HG03025 (cell line): ENCODE data around the gene MUL1.
"Not testable (repeated sequence)": the region's sequence is repeated elsewhere in the genome, so short reads cannot be mapped to it uniquely, and the experiment has no call there.

ENCODE experiments used
- ATAC-seq: cut with Tn5 transposase; IDR thresholded peaks from one replicate; pipeline ENCODE4 v1.9.1; 2021; ENCODE audit warnings: mild to moderate bottlenecking, moderate library complexity; ENCODE audit not compliant: unreplicated experiment, low FRiP score

Gene MUL1

DNA sequence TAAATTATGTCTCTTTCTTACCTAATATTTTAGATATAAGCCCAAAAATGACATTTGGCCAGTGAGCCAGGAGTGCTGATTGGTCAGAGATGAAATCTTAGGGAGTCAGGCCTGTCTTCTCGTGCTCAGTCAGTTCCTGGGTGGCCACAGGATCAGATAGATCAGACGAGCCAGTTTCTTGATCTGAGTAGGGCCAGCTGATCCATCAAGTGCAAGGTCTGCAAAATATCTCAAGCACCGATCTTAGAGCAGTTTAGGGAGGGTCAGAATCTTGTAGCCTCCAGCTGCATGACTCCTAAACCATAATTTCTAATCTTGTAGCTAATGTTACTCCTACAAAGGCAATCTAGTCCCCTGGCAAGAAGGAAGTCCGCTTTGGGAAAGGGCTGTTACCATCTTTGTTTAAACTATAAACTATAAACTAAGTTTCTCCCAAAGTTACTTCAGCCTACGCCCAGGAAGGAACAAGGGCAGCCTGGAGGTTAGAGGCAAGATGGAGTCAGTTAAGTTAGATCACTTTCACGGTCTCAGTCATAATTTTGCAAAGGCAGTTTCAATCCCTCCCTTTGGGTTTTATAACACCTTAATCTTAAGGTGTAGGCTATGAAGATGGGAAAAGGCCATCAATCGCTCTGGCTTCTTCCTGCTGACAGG, 11.8 kb upstream of the MUL1 start:
- ATAC-seq, result not testable (repeated sequence)

DNA sequence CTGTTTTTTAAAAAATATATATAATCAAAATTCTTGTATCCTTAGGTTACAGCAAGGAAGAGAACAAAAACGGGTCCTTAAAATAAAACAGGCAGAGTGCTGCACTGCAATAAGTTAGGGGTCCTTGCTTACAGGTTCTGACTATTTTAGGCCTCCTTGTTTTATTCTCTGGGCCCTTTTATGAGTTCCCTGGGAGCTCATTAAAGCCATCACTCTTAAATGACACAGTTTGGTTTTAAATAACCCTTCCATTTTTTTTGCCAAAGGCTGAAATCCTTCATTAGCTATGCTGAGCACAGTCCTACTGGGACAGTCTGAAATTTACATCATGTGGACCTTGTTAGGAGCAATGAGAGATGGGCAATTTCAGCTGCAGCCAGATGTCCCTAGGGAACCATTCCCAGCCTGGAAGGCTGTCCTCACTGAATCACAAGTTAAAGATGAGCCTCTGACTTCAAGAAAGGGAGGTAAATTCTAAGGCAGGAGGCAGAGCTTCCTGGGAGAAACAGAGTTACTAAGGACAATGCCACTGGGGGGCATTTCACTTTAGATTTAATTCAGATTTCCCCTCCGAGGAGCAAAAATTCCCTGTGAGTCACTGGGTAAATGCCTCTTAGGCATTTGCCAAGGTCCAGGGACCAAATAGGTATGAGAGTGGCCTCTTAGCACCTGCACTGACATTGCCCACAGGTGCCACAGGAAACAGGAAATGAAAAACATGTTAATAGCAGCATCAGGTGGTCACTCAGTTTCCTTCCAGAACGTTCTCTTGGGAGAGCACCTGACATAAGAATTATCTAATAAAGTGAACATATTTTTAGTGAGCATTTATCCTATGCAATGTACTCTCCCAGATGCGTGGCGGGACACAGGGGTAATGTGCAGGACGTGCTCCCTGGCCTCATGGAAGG, 3.8 kb upstream of the MUL1 start:
- ATAC-seq, result no peak

DNA sequence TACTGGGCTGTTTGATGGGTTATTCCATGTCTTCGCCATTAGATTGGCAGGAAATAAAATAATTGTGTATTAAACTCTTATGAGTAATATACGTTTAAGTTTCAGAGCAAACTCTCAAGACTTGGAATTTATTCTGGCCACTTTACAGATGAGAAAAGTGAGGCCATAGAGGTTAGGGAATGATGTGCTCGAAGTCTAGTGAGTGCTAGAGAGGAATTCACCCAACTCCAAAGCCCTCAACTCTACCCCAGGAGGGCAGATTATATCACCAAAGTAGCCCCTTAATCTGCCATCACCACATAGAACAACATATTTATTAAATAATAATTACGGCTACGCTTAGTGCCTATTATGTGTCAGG, 440 bp upstream of the MUL1 start:
- ATAC-seq, result no peak

DNA sequence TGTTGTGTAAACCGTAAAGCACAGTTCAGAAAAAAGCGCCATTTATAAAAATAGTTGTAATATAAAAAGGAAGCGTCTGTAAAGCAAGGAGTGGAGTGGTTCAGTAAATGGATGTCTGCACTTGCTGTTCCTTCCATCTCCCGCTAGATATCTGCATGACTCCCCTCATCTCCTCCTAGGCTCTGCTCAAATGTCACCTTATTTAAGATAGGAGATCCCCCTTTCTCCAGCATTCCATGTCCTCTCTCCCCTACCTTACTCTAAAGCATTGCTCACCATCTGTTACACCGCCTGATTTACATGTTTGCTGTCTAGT, 745 bp downstream of the MUL1 start:
- ATAC-seq, result no peak

DNA sequence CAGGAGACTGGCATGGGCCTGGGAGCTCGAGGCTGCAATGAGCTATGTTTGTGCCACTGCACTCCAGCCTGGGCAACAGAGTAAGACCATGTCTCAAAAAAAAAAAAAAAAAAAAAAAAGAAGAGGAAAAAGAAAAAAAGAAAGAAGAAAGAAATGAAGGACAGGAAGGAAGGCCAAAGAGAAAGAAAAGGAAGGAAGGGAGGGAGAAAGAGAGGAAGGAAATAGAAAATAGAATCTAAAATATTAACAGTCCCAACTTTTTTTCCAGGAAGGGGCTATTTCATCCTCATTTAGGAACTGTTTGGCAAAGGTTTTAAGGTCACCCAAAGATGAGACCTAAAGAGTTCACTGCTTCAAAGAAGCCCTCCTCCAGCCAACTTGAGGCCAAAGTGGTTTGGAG, 2.5 kb downstream of the MUL1 start:
- ATAC-seq, result no peak

DNA sequence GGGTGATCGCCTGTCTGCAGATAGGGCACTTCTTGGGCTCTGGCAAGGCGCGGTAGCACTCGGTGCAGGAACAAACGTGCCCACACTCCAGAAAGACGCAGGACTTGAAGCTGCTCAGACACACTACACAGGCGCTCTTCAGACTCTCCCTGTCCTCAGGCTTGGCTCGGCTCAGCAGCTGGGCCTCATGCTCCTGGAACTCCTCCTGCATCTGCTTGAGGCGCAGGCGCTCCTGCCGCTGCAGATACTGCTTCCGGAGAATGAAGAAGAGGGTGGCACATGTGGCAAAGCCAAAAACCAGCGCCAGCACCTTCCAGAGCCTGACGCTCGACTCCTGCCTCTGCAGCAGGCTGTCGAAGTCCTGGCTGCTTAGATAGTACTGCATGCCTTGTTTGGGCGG, 7.2 kb downstream of the MUL1 start:
- no peak for ATAC-seq

DNA sequence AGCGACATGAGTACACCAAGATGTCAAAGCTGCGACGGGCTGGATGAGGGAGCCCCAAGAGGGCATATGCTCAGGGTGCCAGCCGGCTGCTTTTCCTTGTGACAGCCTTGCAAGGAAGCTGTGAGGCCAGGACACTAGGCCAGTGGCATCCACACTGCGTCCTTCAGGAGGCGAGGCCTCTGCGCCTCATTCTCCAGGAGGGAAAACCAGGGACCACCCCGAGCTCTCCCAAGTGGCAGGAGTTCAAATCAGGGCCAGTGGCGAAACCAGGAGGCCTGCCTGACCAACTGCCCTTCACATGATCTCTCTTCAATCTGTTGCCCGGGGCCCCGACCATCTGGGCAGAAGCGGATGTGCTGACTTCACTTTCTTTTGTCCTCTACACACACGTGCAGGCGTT, 8.2 kb downstream of the MUL1 start:
- ATAC-seq, result no peak

DNA sequence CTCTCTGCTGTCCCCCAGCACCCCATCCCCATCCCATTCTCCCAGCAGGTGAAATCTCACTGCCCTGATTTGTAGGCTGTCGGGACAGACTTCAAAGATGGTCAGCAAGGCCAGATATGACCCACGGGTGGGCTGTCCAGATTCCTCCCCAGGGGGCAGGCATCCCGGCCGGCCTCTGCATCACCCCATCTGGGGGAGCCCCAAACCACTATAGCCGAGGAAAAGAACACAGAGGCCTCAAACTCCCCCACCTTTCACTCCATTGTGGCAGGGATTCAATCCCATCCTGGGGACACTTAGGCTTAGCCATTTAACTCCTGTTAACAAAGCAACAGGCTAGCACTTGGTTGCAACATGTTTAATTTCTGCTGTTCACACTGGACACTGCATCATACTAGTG, 8.8 kb downstream of the MUL1 start:
- ATAC-seq, result no peak

DNA sequence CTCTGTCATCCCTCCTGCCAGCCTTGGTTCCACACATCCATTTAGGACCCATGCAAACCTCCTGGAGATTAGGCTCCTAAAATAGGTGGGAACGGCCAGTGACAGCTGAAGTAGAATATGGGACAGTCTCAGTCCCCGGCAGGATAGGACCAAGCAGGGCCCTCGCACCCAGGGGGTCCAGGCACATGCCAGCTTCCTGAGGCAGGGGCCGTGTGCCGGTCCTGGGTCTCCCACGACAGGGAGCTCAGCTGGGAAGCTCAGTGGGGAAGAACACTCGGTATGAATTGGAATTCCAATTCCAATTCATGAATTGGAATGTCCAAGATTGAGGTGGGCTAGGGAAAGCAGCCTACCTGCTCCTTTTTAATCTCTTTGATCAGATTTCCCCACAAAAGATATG, 9.8 kb downstream of the MUL1 start:
- ATAC-seq, result no peak

DNA sequence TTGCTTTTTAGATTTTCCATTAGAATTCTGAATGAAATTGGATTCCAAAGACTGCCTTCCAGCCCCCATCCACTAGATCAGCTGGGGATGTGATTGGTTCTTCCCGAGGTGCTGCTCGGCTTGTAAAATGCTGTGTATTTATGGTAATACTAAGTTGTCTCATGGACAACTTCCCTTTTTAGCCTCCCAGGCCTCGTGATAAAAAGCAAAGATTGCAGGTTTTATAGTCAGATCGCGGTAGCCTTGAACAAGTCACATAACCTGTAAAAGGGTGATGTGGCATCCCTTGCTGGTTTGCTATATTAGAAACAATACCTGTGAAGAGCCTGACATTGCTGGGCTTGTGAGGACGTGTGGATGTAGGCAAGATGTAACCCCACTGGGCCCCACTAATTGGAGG, 10.4 kb downstream of the MUL1 start:
- ATAC-seq, result no peak

DNA sequence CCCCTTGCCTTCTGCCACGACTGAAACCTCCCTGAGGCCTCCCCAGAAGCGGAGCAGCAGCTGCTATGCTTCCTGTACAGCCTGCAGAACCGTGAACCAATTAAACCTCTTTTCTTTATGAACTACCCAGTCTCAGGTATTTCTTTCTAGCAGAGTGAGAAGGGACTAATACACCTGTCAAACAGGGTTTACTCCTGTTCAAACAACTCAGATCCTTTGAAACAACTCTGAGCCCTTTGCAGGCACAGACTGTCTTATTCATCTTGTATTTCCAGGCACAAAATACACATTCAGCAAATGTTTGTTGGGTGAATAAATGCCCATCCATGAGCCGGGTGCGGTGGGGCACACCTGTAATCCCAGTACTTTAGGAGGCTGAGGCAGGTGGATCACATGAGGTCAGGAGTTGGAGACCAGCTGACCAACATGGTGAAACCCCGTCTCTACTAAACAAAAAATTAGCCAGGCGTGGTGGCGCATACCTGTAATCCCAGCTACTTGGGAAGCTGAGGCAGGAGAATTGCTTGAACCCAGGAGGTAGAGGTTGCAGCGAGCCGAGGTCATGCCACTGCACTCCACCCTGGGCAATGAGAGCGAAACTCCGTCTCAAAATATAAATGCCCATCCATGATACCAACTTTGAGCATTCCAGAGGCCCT, 11.1 kb downstream of the MUL1 start:
- not testable (repeated sequence) for ATAC-seq

DNA sequence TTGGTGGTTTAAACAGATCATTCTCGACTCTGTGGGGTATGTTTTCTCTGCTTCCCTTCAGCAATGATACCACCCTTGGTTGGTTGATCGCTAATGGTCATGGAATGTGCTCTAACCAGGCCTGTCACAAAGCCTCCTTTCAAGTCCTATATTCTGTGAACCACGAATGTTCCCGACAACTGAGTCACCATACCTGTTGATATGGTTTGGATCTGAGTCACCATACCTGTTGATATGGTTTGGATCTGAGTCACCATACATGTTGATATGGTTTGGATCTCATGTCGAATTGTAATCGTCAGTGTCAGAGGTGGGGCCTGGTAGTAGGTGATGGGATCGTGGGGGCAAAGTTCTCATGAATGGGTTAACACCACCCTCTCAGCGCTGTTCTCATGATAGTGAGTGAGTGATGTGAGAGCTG, 11.7 kb downstream of the MUL1 start:
- no peak for ATAC-seq

DNA sequence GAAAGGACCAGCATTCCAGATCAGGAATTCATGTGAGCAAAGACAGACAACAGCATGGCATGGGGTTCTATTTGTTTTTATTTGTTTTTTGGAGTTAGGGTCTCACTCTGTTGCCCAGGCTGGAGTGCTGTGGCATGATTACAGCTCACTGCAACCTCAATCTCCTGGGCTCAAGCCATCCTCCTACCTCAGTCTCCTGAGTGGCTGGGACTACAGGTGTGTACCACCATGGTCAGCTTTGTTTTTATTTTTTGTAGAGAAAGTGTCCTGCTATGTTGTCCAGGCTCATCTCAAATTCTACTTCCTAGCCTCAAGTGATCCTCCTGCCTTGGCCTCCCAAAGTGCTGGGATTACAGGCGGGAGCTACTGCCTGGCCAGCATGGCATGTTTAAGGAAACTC, 12.3 kb downstream of the MUL1 start:
- ATAC-seq, result no peak

DNA sequence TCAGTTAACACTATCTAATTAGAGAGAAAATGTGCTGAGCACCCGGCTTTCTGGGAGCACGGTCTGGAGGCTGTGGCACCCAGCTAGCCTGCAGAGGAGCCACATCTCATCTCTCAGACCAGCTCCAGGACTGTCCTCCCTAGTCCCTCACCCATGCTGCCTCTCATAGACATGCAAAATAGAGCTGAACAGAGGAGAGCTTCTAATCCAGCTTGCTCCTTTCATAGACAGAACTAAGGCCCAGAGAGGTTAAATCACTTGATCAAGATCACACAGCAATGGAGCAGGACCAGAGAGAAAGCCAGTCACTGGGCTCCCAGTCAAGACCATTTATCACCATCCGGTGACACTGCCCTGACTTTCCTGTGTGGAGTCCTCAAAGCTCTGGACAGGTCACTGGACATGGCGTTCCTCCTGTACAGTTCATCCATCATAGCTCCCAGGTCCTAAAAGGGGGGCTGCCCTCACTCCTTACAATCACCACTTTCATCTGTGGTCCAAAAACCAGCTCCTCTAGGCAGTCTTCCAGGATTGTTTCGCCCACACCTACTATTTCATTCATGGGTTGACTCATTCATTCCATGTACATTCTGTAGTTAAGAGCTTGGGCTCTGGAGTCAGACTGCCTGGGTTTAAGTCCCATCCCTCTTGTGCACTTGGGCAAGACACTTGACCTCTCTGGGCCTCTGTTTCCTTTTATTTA, 13.2 kb downstream of the MUL1 start:
- ATAC-seq, result no peak

DNA sequence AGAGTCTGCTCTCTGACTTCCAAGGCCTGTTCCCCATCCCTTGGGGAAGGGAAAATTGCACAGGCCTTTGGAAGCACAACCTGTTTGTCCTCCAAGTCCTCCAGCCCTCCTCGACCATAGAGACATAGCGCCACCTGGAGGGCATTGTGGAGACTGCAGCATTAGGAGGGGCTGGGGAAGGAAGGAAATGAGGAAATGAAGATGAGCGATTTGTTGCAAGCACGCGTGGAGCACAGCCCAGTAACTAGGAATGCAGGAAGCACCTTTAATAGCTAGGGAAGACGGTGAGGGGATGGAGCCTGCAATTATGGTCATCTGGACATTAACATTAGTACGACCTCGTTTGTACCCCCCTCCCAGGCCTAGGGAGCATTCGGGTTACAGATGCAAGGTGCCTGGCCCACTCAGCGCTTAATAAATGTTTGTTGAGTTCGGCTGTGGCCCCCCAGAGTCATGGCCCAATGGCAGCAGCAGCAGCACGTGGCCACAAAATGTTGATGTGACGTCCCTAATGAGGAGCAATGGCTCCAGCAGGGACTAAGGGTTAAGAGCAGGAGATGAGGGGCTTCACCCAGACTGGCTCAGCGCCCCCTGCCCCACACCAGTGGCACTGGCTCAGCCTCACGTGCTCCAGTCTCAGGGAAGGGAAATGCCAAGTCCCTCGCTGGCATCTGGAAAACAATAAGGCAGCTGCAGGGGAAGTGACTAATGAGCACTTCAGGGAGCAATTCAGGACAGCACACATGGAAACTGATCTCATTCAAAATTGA, 13.9 kb downstream of the MUL1 start:
- ATAC-seq, result no peak

DNA sequence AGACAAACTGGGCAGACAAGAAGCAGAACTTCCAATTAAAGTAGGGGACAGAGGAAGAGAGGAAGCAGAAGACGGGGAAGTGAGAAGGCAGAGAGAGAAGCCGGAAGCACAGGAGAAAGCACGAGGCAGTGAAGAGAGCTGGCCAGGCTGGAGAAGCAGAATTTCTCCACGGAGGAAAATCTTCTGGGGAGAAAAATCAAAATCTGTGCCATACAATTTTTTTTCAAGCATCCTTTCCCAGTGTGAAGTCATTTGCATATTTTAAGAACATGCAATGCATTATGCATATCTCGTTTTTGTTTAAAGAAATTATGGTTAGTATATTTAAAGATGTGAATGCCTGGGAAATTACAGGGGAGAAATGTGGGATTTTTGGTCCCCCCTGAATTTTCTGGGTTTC, 14.6 kb downstream of the MUL1 start:
- ATAC-seq, result no peak

DNA sequence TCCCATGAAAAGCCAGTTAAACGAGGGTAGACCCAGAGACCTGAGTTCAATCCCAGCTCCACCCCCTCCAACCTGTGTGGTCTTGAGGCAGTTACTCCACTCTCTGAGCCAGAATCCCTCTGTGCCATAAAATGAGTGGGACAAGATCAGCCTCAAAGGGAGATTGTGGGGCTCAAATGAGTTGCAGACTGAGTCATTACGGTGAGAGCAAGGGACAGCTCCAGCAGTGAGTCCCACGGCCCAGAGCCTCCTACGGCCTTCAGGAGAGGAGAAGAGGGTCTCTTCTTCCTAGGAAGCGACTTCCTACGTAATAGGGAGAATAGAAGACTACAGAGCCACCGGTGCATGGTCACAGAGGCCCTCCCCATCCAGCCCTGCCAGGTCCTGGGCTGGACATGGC, 15.2 kb downstream of the MUL1 start:
- ATAC-seq, result no peak

DNA sequence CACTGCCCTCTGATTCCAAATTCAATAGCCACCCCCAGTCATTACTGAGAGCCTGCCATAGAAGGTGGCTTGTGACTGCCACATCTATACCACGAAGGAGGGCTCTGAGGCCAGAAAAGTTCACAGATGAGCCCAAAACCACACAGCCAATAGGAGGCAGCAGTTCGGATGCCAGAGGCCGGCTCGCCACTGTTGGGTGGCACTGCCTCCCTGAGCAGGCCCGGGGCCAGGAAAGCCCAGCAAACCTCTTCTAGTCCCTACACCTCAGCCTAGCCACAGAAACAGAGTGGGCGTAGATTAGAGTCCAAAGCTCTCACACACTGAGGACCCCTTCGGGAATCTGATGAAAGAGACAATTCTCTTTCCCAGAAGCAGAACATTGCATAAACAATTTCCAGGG, 16.1 kb downstream of the MUL1 start:
- no peak for ATAC-seq

DNA sequence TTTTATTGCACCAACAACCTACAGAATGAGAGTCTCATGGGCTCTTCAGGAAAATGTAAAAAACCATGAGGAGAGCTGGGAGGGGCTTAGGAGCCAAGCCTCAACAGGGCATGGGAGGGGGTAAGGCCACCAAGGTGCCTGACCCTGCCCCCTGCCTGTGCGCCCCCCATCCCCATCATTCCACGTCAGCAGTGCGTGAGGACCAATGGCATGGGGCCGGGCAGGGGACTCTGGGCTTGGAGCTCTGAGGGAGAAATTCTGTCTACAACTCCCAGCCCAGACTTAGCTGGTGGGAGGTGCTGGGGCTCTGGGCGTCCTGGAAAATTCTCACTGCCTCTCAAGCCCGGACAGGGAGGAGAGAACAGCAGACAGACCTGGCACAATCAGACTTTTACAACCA, 16.8 kb downstream of the MUL1 start:
- no peak for ATAC-seq

DNA sequence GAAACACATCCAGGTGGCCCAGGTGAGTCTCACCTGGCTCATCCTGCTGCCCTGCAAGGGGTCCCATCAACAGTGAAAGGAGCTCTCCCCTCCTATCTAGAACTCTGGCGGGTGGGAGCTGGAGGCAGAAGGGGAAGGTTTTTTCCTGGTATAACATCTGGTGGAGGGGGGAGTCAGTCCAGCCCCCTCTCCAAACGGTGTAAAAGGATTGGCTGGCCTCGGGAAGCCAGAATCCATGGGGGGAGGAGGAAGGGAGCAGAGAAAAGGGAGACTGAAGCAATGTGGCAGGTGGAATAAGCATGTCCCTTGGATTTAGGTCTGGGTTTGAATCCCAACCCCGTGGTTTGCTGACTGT, 20.7 kb downstream of the MUL1 start:
- ATAC-seq, result no peak
